K562 (cell line): ENCODE data around the gene PCNX4. TPM values are rescaled to one million over a fixed set of nuclear protein-coding genes. Genes with fewer than 3 reads are reported as not detected.

Experiments used
- ADNP ChIP-seq: fragments of 200-800 bp; sonication (Bioruptor generic); IDR thresholded peaks from 2 replicates; pipeline ENCODE4 v1.6.1; 2016; ENCODE audit warnings: missing genetic modification characterization, missing compliant biosample characterization
- CUX1 ChIP-seq: fragments of 200-800 bp; sonication (Bioruptor generic); IDR thresholded peaks from 2 replicates; pipeline ENCODE4 v1.6.1; 2016; ENCODE audit warnings: missing genetic modification characterization, missing compliant biosample characterization
- HDAC8 ChIP-seq: fragments of 450-650 bp; IDR thresholded peaks from 2 replicates; pipeline ENCODE4 v1.6.1; 2016; ENCODE audit warnings: mild to moderate bottlenecking, missing genetic modification characterization, moderate library complexity, missing compliant biosample characterization
- RBM17 ChIP-seq: fragments of 200-400 bp; formaldehyde crosslinking; IDR thresholded peaks from 2 replicates; pipeline ENCODE4 v1.6.1; 2017; ENCODE audit warnings: low read depth, mild to moderate bottlenecking, low read length, borderline replicate concordance
- RNF2 ChIP-seq: sonication (generic); IDR thresholded peaks from 2 replicates; pipeline ENCODE4 v1.6.1; 2016
- SIX5 ChIP-seq, 2 experiments: IDR thresholded peaks; 2 replicates each; pipeline ENCODE4 v1.6.1; 2011; ENCODE audit warnings: low read length in 2 of 2, borderline replicate concordance in 1 of 2, low read depth in 1 of 2, mild to moderate bottlenecking in 1 of 2, moderate library complexity in 1 of 2; ENCODE audit not compliant: insufficient read depth in 1 of 2
- SP2 ChIP-seq: IDR thresholded peaks from 2 replicates; pipeline ENCODE4 v1.6.1; 2011; ENCODE audit warnings: mild to moderate bottlenecking, low read depth, low read length, moderate library complexity; ENCODE audit not compliant: poor library complexity, severe bottlenecking; ENCODE audit errors: extremely low read depth
- ZNF347 ChIP-seq: fragments of 450-650 bp; formaldehyde crosslinking; IDR thresholded peaks from 2 replicates; pipeline ENCODE4 v1.4.0; 2020; ENCODE audit warnings: low read depth, mild to moderate bottlenecking, moderate library complexity
- polyA plus RNA-seq, 8 experiments: library from polyadenylated mRNA; depleted of rRNA in 4 of 8; stranded (reverse) in 5 of 8; unstranded in 3 of 8; fragments of >200 nt; fragmentation: Nextera tagmentation in 2 of 8; fragmentation: Illumina TruSeq in 1 of 8; extraction: Ambion mirVana in 2 of 8; extraction: Trizol in 1 of 8; gene quantifications; 2 replicates each; pipeline versions ENCODE4 v1.2.1 to v1.2.3, GENCODE V29; 2011 to 2014; ENCODE audit warnings: inconsistent platforms in 1 of 8, missing spikeins in 1 of 8
- total RNA-seq, 7 experiments: library from RNA; depleted of rRNA in 6 of 7; stranded (reverse); fragments of >200 nt in 6 of 7; fragmentation: Illumina TruSeq in 2 of 7; extraction: Trizol in 2 of 7; gene quantifications; 2 replicates each; pipeline versions ENCODE4 v1.2.1 to v1.2.3, GENCODE V29; 2011 to 2021; ENCODE audit warnings: low replicate concordance in 1 of 7

Gene PCNX4
- total and polyA plus RNA-seq, 9 of the 15 experiments (the other 6 are each of a cell fraction or from before 2014, with no cell fraction given) = 10.0 to 41.2 (median 22.4) TPM

GRCh38 chr14:60058087-60058486 is 33.6 kb upstream of the PCNX4 start (continued):
- TF ChIP-seq ZNF347 (CRISPR knock-in tag) = no peak
- TF ChIP-seq ADNP (tag) = no peak
- no peak for TF ChIP-seq RBM17
- no peak for TF ChIP-seq SP2
- TF ChIP-seq HDAC8 (tag) = no peak
- TF ChIP-seq SIX5 (IDR thresholded peaks at IDR 0.05; ENCODE audit: borderline replicate concordance in 1 of 2, insufficient read depth in 1 of 2, low read depth in 1 of 2, low read length in 2 of 2) = no peak
- no peak for TF ChIP-seq RNF2
- no peak for TF ChIP-seq CUX1 (CRISPR knock-in tag)
